ENCODE measurements around the gene GNAI3. TPM values are rescaled to one million over a fixed set of nuclear protein-coding genes. Genes with fewer than 3 reads are reported as not detected.

GNAI3 gene
- total RNA-seq, 2 donors from 2014 or later, result 8.9 to 10.1 TPM

- H3K27ac Mint-ChIP-seq, result peak overlapping the region in 1 of 2 donors; percentile 57
- DNase-seq (ENCODE audit: low spot score in 2 of 2) (peak in 1 of 2 donors; percentile 1), ATAC-seq (peak; percentile 52 to 53)
- H3K9me3 Mint-ChIP-seq, result no peaks in the 10 kb centered on the region
- H3K36me3 Mint-ChIP-seq, result no peaks in the 10 kb centered on the region
Measured at GRCh38 chr1:109634292-109634691, 85.9 kb downstream of the GNAI3 start.

GRCh38 chr1:109634771-109635750 is 86.6 kb downstream of the GNAI3 start:
- Mint-ChIP-seq H3K36me3 (no peaks in the 10 kb centered on the region), H3K9me3 (no peaks in the 10 kb centered on the region), H3K27ac (peak overlapping the region; percentile 8 to 57)
- DNase-seq (ENCODE audit: low spot score in 2 of 2), result peak in 1 of 2 donors; percentile 5
- ATAC-seq, result peak in 1 of 2 donors; percentile 27

DNA sequence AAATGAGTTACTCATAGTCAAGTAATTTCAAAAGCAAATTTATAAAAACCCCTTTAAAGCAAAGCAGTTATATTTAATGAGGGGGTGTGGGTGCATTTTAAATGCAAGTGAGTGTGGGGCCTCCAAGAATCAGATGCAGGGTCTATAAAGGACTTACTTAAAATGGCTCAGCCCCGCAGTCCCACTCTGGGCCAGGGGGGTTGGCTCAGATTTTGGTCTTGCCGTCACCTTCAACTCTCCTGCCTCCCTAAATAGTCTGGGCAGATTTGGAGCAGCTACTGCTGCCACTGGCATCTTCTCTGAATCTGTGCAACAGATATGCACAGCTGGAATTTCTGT is 87.4 kb downstream of the GNAI3 start:
- Mint-ChIP-seq H3K27ac (no peak overlapping the region), H3K36me3 (no peaks in the 10 kb centered on the region), H3K9me3 (no peaks in the 10 kb centered on the region)
- ATAC-seq (no peak), DNase-seq (ENCODE audit: low spot score in 2 of 2) (peak in 1 of 2 donors; percentile 1)

DNA sequence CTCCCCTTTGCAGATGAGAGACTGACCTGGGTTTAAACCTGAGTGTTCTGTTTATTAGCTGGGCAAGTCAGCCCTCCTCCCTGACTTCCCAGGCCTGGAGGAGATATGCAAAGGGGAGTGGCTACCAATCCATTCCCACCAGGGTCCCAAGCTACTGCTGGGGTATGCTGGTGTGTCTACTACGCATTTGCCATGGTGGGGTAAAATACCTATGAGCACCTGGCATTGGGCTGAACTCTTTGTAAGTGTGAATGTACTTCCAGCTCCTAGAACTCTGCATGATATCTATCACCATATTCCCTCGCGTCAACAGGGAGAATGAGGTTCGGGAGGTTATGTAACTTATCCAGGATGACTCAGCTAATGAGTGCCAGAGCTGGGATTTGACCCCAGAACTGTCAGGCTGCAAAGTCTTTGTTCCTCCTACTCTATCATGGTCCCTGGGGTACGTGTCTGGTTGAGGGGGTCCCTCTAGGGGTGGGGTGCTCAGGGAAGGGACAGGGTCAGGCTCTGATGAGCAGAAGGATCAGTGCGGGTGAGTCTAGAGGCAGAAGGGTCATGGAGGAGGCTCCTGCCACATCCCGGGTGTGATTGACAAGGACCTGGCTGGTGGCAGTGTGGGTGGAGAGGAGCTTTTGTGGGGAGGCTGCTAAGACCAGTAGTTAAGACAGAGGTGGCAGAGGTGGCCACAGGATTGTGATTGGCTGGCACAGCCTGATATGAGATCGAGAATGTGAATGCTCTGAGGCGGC is 88.0 kb downstream of the GNAI3 start:
- DNase-seq (ENCODE audit: low spot score in 2 of 2) (no peak), ATAC-seq (no peak)
- Mint-ChIP-seq H3K27ac (no peak overlapping the region), H3K36me3 (no peaks in the 10 kb centered on the region), H3K9me3 (no peaks in the 10 kb centered on the region)

DNA sequence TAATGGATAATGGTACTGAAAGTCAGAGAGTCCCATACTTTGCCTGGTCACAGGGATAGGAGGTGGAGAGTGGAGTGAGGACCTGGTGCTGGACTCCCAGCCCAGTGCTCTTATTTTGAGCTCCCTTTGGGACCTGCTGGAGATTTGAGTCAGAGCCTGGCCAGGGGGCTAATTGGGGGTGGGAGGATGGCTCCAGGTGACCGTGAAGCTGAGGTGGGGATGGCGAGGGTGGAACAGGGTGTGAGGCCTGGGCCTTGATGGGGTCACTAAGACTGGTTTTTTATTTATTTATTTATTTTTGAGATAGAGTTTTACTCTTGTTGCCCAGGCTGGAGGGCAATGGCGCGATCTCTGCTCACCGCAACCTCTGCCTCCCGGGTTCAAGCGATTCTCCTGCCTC is 89.0 kb downstream of the GNAI3 start:
- Mint-ChIP-seq H3K9me3 (no peaks in the 10 kb centered on the region), H3K27ac (no peak overlapping the region), H3K36me3 (no peaks in the 10 kb centered on the region)
- ATAC-seq, result no peak
- no peak for DNase-seq (ENCODE audit: low spot score in 2 of 2)

DNA sequence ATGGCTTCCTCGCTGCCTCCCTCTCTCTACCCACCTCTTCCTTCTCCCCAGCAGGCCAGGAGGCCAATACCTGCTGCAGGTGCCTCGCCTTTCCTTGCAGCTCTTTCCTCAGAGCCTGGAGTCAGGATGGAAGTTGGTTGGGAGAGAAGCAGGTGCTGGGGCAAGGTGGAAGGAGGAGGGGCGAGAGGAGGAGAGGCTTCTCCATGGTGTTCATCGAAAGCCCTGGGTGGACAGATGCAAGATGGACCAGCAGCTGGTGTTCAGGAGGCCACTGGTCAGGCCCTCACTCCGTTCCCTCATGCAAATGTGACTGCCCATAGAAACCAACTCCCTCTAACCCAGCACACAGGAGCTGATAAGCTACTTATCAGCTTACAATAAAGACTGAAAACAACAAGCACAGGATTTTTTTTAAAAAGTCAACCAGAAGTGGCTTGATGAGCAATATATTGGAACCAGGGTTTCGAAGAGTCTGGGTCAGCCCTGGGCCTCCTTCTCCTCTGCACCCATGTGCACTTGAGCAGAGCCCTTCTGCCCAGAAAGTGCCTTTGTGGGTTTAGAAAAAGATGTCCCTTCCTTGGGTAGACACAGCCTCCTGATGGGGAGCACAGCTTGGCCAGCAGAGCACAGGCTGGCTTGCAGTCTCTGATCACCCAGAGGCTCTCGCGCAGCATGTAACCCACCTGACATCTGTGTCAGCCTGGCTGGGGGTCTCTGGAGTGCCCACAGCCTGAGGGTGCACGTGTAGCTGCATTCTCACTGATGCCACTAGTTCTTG is 90.8 kb downstream of the GNAI3 start:
- DNase-seq (ENCODE audit: low spot score in 2 of 2) (no peak), ATAC-seq (no peak)
- Mint-ChIP-seq H3K36me3 (no peaks in the 10 kb centered on the region), H3K9me3 (no peaks in the 10 kb centered on the region), H3K27ac (no peak overlapping the region)

- no peaks in the 10 kb centered on the region for H3K9me3 Mint-ChIP-seq
- no peaks in the 10 kb centered on the region for H3K36me3 Mint-ChIP-seq
- DNase-seq (ENCODE audit: low spot score in 2 of 2) (no peak), ATAC-seq (peak in 1 of 2 donors; percentile 6)
- no peak overlapping the region for H3K27ac Mint-ChIP-seq
Measured at GRCh38 chr1:109639841-109640184, 91.4 kb downstream of the GNAI3 start.

DNA sequence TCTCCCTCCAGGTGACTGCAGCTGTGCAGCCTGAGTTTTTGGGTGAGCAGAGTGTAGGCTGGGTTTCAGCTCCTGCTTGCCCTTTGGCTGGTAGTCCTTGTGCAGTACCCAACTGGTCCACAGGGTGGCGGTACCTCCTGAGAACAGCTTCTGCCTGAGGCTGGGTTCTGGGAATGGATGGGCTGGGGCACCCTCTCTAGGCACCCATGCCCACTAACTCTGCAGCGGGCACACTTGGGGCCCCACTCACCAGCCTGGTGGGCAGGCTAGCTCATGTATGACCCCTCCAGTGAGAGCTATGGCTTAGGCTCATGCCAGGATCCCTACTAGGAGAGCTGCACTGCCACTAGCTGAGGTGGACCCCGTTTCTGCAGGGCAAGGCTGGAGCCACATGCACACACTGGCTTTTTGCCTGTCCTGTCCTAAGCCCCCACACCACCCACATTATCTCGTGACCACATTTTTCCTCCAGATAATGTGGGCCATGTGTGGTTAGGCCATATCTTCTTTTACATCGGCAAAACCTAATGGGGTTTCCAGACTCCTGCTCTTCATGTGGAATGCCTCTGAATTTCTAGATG is 92.0 kb downstream of the GNAI3 start:
- no peaks in the 10 kb centered on the region for H3K9me3 Mint-ChIP-seq
- ATAC-seq (peak; percentile 74 to 77), DNase-seq (ENCODE audit: low spot score in 2 of 2) (peak; percentile 83 to 99)
- H3K27ac Mint-ChIP-seq, result no peak overlapping the region
- H3K36me3 Mint-ChIP-seq, result no peaks in the 10 kb centered on the region

DNA sequence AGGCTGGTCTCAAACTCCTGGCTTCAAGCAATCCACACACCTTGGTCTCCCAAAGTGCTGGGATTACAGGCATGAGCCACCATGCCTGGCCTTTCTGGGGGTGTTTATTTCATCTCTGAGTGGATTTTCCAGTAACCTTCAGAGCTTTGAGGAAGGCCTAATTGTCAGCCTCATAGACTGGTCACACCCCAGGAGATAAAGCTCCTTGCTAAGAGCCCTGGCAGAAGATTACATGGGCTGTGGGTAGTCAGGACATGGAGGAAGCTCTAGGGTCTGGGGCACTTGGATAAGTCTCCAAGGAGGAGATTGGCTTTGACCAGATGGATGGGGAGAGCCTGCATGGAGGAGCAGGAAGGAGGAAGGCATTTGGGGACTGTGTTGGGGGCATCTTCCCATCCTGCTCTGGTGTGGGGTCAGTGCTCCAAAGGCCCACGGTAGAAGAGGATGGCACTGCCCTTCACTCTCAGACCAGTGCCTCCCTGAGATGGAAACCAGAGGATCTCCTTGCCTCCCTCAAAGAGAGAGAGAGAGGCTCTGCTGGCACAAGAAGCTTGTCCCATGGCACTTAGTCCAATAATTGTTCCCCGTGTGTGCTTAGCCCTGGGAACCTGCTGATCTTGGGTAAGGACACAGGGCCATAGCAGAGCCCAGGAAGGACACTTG is 92.8 kb downstream of the GNAI3 start:
- Mint-ChIP-seq H3K36me3 (no peaks in the 10 kb centered on the region), H3K9me3 (no peaks in the 10 kb centered on the region), H3K27ac (peak overlapping the region in 1 of 2 donors; percentile 17)
- DNase-seq (ENCODE audit: low spot score in 2 of 2), result no peak
- no peak for ATAC-seq

DNA sequence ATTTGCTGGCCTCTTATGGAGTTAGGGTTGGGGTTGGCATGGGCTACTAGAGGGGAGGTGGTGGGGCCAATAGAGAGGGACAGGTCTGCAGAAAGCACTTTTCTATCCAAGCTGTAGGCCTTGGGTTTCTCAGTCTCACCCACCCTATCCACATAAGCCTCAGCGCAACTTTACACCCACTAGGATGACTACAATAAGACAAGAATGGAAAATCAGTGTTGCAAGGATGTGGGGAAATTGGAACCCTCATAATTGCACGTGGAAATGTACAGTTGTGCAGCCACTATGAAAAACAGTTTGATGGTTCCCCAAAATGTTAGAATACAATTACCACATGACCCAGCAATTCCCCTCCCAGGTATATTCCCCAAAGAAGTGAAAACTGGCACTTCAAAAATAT is 93.4 kb downstream of the GNAI3 start:
- no peak for ATAC-seq
- no peak for DNase-seq (ENCODE audit: low spot score in 2 of 2)
- Mint-ChIP-seq H3K27ac (no peak overlapping the region), H3K36me3 (no peaks in the 10 kb centered on the region), H3K9me3 (no peaks in the 10 kb centered on the region)

DNA sequence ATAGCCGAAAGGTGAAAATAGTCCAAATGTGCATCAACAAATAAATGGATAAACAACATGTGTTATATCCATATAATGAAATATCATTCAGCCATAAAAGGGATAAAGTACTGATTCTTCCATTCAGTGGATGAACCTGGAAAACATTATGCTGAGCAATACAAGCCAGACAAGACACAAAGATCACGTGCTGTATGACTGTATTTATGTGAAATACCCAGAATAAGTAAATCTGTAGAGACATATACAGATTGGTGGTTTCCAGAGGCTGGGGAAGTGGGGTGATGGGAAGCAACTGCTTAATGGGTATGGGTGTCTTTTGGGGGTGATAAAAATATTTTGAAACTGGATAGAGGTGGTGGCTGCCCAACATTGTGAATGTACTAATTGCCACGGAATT is 94.2 kb downstream of the GNAI3 start:
- ATAC-seq (no peak), DNase-seq (ENCODE audit: low spot score in 2 of 2) (no peak)
- no peaks in the 10 kb centered on the region for H3K9me3 Mint-ChIP-seq
- H3K36me3 Mint-ChIP-seq, result no peaks in the 10 kb centered on the region
- no peak overlapping the region for H3K27ac Mint-ChIP-seq

GRCh38 chr1:109643385-109644230 is 95.2 kb downstream of the GNAI3 start:
- Mint-ChIP-seq H3K27ac (peak overlapping the region in 1 of 2 donors; percentile 51), H3K36me3 (no peaks in the 10 kb centered on the region), H3K9me3 (no peaks in the 10 kb centered on the region)
- DNase-seq (ENCODE audit: low spot score in 2 of 2) (peak; percentile 83 to 96), ATAC-seq (peak; percentile 94 to 96)

- no peak for ATAC-seq
- Mint-ChIP-seq H3K9me3 (no peaks in the 10 kb centered on the region), H3K27ac (no peak overlapping the region), H3K36me3 (no peaks in the 10 kb centered on the region)
- DNase-seq (ENCODE audit: low spot score in 2 of 2), result no peak
Measured at GRCh38 chr1:109644670-109645069, 96.3 kb downstream of the GNAI3 start.

DNA sequence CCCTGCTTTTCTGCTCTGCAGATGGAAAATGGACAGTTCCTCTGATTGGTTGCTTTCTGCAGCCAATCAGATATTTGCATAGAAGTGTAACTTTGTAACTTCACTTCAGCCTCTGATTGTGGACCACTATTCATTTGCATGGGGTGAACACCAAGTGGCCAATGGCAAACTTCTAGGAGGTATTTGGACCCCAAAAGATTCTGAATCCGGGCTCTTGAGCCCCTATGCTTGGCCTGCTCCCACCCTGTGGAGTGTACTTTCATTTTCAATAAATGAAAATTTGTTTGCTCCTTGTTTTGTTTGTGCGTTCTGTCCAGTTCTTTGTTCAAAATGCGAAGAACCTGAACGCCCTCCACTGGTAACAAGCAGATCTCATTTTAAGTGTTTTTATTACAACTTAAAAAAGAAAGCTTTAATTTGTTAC is 101.1 kb downstream of the GNAI3 start:
- Mint-ChIP-seq H3K27ac (no peak overlapping the region), H3K9me3 (no peaks in the 10 kb centered on the region), H3K36me3 (no peaks in the 10 kb centered on the region)
- no peak for DNase-seq (ENCODE audit: low spot score in 2 of 2)
- no peak for ATAC-seq

- Mint-ChIP-seq H3K27ac (no peak overlapping the region), H3K9me3 (no peaks in the 10 kb centered on the region), H3K36me3 (no peaks in the 10 kb centered on the region)
- ATAC-seq, result no peak
- no peak for DNase-seq (ENCODE audit: low spot score in 2 of 2)
Measured at GRCh38 chr1:109650609-109651008, 102.2 kb downstream of the GNAI3 start.

All from activated naive CD4-positive, alpha-beta T cell treated with anti-CD3 and anti-CD28 coated beads, Interleukin-2, amount 50 U/mL, for 72 hours (primary cell).